WERI-Rb-1 (cell line): ENCODE results near the gene SLC25A24.
"Not testable (repeated sequence)": the region's sequence is repeated elsewhere in the genome, so short reads cannot be mapped to it uniquely, and the experiment has no call there.

Source experiments
- DNase-seq: peaks from one replicate; pipeline ENCODE4 v3.0.0-alpha.2; 2020
- H3K27ac ChIP-seq: fragments of 250-450 bp; sonication (Bioruptor Pico); 2 replicates; pipeline ENCODE4 v1.5.1; 2020; ENCODE audit warnings: mild to moderate bottlenecking, moderate library complexity
- H3K27me3 ChIP-seq: fragments of 250-450 bp; sonication (Bioruptor Pico); 2 replicates; pipeline ENCODE4 v1.5.1; 2021; ENCODE audit warnings: mild to moderate bottlenecking, low read depth, moderate library complexity; ENCODE audit not compliant: insufficient read depth, severe bottlenecking
- H3K36me3 ChIP-seq: fragments of 250-450 bp; sonication (Bioruptor Pico); 2 replicates; pipeline ENCODE4 v1.5.1; 2020; ENCODE audit warnings: mild to moderate bottlenecking, moderate library complexity
- H3K4me3 ChIP-seq: 2 replicates; pipeline ENCODE4 v1.5.1; 2011; ENCODE audit warnings: low read depth, mild to moderate bottlenecking, control low read depth, low read length
- H3K9me3 ChIP-seq: fragments of 250-450 bp; sonication (Bioruptor Pico); 2 replicates; pipeline ENCODE4 v1.5.1; 2021; ENCODE audit warnings: mild to moderate bottlenecking, moderate library complexity; ENCODE audit not compliant: severe bottlenecking
- TF ChIP-seq, protein P1 (sequence below): IDR thresholded peaks from 2 replicates; pipeline ENCODE4 v1.5.1; 2011; ENCODE audit warnings: low read depth, mild to moderate bottlenecking, control low read depth, inconsistent platforms, low read length

SLC25A24 gene

DNA sequence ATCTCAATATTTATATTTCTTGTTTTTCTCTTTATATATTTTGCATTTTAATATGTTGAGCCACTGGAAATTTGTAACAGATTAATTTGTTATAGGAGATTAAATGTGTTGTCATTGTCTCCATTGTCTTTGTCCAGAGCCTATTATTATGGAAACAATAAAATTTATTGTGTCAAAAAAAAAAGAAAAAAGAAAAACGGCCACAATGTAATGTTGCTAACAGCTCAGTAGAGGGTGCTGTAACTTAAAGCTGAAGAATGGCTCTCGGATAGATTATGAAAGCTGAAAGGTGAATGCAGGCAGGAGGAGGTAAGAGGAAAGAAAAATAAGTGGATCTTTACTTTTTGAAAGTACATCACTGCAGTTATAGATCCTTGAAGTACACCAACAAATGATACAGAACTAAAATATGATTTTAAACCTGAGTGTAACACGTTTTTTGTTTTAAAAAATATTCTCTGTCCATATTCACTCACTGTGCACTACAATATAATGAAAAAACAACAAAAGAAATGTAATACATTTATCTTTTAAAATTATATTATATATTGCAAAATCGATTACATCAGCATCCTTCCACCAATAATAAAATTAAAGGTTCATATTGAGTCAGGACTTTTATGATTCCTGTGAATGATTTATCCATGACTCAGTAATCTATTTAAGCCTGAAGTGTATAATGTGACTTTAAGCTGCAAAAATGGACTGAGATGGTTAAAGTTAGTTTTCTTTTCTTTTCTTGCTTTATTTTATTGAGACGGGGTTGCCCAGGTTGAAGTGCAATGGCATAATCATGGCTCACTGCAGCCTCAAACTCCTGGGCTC lies 14.7 kb upstream of the SLC25A24 start:
- H3K27me3 ChIP-seq, DNase-seq, H3K36me3 ChIP-seq, H3K9me3 ChIP-seq, H3K4me3 ChIP-seq, H3K27ac ChIP-seq: not testable (repeated sequence)

DNA sequence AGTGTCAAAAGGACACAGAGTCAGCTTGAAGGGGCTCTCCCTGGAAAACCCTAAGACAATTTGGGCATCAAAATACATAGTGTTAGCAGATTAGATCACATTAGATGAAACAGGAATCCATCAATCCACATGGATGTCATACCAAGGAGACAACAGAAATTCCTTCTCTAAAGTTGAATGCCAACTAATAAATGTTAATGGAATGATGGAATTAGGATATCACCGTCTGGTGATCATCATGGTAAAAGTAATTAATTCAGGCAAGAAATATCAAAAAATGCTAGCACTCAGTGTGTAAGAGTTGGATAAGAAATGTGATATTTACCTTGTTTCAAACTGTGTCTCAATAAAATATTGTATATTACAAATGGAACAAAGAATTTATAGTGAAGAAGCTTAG lies 10.9 kb upstream of the SLC25A24 start:
- H3K4me3 ChIP-seq: no peak overlapping the region
- H3K9me3 ChIP-seq: no peaks in the 10 kb centered on the region
- no peak overlapping the region for H3K27ac ChIP-seq
- H3K27me3 ChIP-seq: no peaks in the 10 kb centered on the region
- no peaks in the 10 kb centered on the region for H3K36me3 ChIP-seq
- DNase-seq: no peak
- TF ChIP-seq, protein P1, sequence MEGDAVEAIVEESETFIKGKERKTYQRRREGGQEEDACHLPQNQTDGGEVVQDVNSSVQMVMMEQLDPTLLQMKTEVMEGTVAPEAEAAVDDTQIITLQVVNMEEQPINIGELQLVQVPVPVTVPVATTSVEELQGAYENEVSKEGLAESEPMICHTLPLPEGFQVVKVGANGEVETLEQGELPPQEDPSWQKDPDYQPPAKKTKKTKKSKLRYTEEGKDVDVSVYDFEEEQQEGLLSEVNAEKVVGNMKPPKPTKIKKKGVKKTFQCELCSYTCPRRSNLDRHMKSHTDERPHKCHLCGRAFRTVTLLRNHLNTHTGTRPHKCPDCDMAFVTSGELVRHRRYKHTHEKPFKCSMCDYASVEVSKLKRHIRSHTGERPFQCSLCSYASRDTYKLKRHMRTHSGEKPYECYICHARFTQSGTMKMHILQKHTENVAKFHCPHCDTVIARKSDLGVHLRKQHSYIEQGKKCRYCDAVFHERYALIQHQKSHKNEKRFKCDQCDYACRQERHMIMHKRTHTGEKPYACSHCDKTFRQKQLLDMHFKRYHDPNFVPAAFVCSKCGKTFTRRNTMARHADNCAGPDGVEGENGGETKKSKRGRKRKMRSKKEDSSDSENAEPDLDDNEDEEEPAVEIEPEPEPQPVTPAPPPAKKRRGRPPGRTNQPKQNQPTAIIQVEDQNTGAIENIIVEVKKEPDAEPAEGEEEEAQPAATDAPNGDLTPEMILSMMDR: no peak

DNA sequence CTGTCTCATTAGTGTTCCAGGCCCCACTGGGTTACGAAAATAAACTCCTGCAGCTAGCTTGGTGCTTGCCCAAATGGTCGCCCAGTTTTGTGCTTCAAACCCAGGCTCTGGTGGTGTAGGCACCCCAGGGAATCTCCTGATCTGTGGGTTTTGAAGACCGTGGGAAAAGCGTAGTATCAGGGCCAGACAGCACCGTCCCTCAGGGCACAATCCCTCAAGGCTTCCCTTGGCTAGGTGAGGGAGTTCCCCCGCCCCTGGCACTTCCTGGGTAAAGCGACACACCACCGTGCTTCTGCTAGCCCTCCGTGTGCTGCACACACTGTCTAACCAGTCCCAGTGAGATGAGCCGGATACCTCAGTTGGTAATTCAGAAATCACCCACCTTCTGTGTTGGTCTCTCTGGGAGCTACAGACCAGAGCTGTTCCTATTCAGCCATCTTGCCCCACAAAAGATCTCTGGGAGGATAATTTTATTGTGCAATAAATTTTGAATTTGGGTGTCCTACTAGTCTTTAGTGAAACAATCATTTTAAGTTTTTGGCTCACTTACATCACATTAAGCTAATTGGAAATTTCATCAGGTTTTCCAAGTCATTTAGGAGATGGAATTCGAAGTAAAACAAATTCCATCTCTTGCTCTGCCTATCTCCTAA lies 9.4 kb upstream of the SLC25A24 start:
- no peaks in the 10 kb centered on the region for H3K27me3 ChIP-seq
- TF ChIP-seq, protein P1: no peak
- no peaks in the 10 kb centered on the region for H3K9me3 ChIP-seq
- H3K27ac ChIP-seq: no peak overlapping the region
- no peaks in the 10 kb centered on the region for H3K36me3 ChIP-seq
- no peak for DNase-seq
- no peak overlapping the region for H3K4me3 ChIP-seq

DNA sequence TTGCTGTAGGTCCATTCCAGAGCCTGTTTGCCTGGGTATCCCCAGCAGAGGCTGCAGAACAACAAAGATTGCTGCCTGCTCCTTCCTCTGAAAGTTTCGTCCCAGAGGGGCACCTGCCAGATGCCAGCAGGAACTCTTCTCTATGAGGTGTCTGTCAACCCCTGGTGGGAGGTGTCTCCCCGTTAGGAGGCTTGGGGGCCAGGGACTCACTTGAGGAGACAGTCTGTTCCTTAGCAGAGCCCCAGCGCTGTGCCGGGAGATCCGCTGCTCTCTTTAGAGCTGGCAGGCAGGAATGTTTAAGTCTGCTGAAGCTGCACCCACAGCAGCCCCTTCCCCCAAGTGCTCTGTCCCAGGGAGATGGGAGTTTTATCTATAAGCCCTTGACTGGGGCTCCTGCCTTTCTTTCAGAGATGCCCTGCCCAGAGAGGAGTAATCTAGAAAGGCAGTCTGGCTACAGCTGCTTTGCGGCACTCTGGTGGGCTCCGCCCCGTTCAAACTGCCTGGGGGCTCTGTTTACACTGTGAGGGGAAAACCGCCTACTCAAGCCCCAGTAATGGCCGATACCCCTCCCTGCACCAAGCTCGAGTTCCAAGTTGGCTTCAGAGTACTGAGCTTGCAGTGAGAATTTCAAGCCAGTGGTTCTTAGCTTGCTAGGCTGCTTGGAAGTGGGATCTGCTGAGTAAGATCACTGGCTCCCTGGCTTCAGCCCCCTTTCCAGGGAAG lies 8.7 kb upstream of the SLC25A24 start:
- Histone ChIP-seq H3K9me3 (no peaks in the 10 kb centered on the region), H3K27me3 (no peaks in the 10 kb centered on the region), H3K27ac (no peak overlapping the region), H3K4me3 (no peak overlapping the region), H3K36me3 (no peaks in the 10 kb centered on the region)
- TF ChIP-seq, protein P1: no peak
- no peak for DNase-seq

DNA sequence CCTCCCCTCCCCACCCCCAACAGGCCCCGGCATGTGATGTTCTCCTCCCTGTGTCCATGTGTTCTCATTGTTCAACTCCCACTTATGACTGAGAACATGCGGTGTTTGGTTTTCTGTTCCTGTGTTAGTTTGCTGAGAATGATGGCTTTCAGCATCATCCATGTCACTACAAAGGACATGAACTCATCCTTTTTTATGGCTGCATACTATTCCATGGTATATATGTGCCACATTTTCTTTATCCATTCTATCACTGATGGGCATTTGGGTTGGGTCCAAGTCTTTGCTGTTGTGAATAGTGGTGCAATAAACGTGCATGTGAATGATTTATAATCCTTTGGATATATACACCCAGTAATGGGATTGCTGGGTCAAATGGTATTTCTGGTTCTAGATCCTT lies 3.4 kb upstream of the SLC25A24 start:
- H3K9me3 ChIP-seq, H3K27me3 ChIP-seq, H3K36me3 ChIP-seq, H3K4me3 ChIP-seq, DNase-seq, H3K27ac ChIP-seq: not testable (repeated sequence)

DNA sequence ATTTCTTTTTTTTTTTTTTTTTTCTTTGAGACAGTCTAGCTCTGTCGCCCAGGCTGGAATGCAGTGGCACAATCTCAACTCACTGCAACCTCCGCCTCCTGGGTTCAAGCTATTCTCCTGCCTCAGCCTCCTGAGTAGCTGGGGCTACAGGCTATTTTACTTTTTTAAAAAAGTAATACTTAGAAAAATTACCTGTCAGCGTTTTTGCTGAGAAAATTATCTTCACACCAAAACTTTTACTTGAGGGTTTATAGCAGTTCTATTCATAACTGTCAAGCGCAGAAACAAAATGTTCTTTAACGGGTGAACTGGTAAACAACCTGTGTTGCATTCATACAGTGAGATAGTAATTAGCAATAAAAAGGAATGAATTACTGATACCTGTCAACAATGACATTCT lies 1.5 kb upstream of the SLC25A24 start:
- no peak for DNase-seq
- Histone ChIP-seq H3K9me3 (no peaks in the 10 kb centered on the region), H3K36me3 (peaks cover 18% of the 10 kb centered on the region), H3K27me3 (no peaks in the 10 kb centered on the region), H3K27ac (no peak overlapping the region), H3K4me3 (no peak overlapping the region)
- TF ChIP-seq, protein P1: no peak
